Gastrocnemius medialis (tissue), 4 donors: ENCODE measurements around the gene DHPS. TPM values are rescaled to one million over a fixed set of nuclear protein-coding genes. Genes with fewer than 3 reads are reported as not detected.
"Not testable (repeated sequence)": the region's sequence is repeated elsewhere in the genome, so short reads cannot be mapped to it uniquely, and the experiment has no call there.

Source experiments
- ATAC-seq, 2 donors: fragments of 150-250 bp; one replicate each; pipeline ENCODE4 v1.9.1; 2016
- DNase-seq, 2 donors: peaks; one replicate each; pipeline ENCODE4 v3.0.0-alpha.2; 2019
- H3K27ac ChIP-seq, 4 donors: fragments of 200-600 bp; sonication (generic); 1 replicate in 1 of 4; 2 replicates in 3 of 4; pipeline ENCODE4 v1.5.1; 2016 to 2018; ENCODE audit warnings: mild to moderate bottlenecking in 2 of 4, moderate library complexity in 1 of 4
- H3K27me3 ChIP-seq, 3 donors: fragments of 200-600 bp; sonication (generic) in 2 of 3; 1 replicate in 1 of 3; 2 replicates in 2 of 3; pipeline versions ENCODE4 v1.5.1 to v1.6.0; 2016 to 2019; ENCODE audit warnings: mild to moderate bottlenecking in 1 of 3, moderate library complexity in 1 of 3
- H3K36me3 ChIP-seq, 2 donors: fragments of 200-600 bp; sonication (generic) in 1 of 2; one replicate each; pipeline ENCODE4 v1.5.1; 2017 to 2018
- H3K4me1 ChIP-seq, 2 donors: fragments of 200-600 bp; sonication (generic) in 1 of 2; one replicate each; pipeline ENCODE4 v1.5.1; 2016 to 2017; ENCODE audit warnings: mild to moderate bottlenecking in 2 of 2
- H3K4me3 ChIP-seq, 4 donors: fragments of 200-600 bp; sonication (generic) in 3 of 4; 1 replicate in 1 of 4; 2 replicates in 3 of 4; pipeline ENCODE4 v1.5.1; 2016 to 2019; ENCODE audit warnings: mild to moderate bottlenecking in 2 of 4
- H3K9me3 ChIP-seq, 3 donors: fragments of 200-600 bp; sonication (generic) in 2 of 3; 1 replicate in 1 of 3; 2 replicates in 2 of 3; pipeline ENCODE4 v1.5.1; 2016 to 2019
- POLR2A ChIP-seq, 2 donors: fragments of 450-650 bp; IDR thresholded peaks; one replicate each; pipeline ENCODE4 v1.6.1; 2017; ENCODE audit warnings: antibody characterized with exemption in 2 of 2, mild to moderate bottlenecking in 2 of 2, moderate library complexity in 2 of 2
- in situ Hi-C, 4 donors: fragments of 200-750 bp; cut with MboI; loops; one replicate each; pipeline versions ENCODE4 v1.15.0 to v1.8.0; 2017; ENCODE audit warnings: low sequenced_read_pairs in 4 of 4
- intact Hi-C: fragments of 100-400 bp; cut with DNase I; formaldehyde crosslinking; loops from one replicate; pipeline ENCODE4 v1.15.1; 2023; ENCODE audit warnings: low total_unique reads
- total RNA-seq, 4 donors: library from RNA; depleted of rRNA; stranded (reverse); fragments of >200 nt; gene quantifications; one replicate each; pipeline versions ENCODE4 v1.1.0 to v1.2.3, GENCODE V29; 2016
- TF ChIP-seq, protein P1 (sequence below), 5 experiments: fragments of 450-650 bp in 3 of 5; fragments of 200-600 bp in 2 of 5; sonication (generic) in 2 of 5; IDR thresholded peaks in 4 of 5; conservative IDR thresholded peaks in 1 of 5; 1 replicate in 4 of 5; 2 replicates in 1 of 5; pipeline ENCODE4 v1.5.1; 2016 to 2019; ENCODE audit warnings: antibody characterized with exemption in 5 of 5, mild to moderate bottlenecking in 3 of 5, moderate library complexity in 3 of 5

Gene DHPS
- total RNA-seq, 4 donors from 2014 or later, result 115 to 184 (median 127) TPM

DNA sequence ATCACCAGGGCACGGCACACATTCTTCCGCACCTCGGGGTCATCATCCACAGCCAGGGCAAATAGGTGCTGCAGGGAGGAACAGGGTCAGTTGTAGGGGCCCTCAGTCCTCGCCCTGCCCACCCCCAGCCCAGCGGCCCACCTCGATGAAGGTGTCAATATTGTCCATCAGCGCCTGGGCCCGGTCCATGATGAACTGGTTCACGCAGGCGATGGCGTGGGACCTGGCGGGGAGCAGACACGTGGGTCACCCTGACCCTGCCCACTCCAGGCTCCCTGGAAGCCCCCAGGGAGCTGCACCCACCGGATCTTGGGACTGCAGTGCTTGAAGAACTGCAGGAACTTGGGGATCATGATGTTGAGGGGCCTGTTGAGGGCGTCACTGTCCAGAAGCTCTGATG, 33.4 kb upstream of the DHPS start:
- TF ChIP-seq POLR2A (IDR thresholded peaks at IDR 0.05), result no peak
- TF ChIP-seq, protein P1, sequence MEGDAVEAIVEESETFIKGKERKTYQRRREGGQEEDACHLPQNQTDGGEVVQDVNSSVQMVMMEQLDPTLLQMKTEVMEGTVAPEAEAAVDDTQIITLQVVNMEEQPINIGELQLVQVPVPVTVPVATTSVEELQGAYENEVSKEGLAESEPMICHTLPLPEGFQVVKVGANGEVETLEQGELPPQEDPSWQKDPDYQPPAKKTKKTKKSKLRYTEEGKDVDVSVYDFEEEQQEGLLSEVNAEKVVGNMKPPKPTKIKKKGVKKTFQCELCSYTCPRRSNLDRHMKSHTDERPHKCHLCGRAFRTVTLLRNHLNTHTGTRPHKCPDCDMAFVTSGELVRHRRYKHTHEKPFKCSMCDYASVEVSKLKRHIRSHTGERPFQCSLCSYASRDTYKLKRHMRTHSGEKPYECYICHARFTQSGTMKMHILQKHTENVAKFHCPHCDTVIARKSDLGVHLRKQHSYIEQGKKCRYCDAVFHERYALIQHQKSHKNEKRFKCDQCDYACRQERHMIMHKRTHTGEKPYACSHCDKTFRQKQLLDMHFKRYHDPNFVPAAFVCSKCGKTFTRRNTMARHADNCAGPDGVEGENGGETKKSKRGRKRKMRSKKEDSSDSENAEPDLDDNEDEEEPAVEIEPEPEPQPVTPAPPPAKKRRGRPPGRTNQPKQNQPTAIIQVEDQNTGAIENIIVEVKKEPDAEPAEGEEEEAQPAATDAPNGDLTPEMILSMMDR (IDR thresholded peaks at IDR 0.05 in 4 of 5, conservative IDR thresholded peaks at IDR 0.05 in 1 of 5), result no peak
- H3K27ac ChIP-seq, result no peak overlapping the region
- in situ Hi-C loops, result no loop called here
- no peak overlapping the region for H3K4me3 ChIP-seq
- peaks cover 2 to 6% of the 10 kb centered on the region in 2 donors for H3K4me1 ChIP-seq
- H3K9me3 ChIP-seq, result no peaks in the 10 kb centered on the region
- peaks cover 0 to 81% of the 10 kb centered on the region in 2 donors for H3K36me3 ChIP-seq
- intact Hi-C loops, result no loop called here
- no peaks in the 10 kb centered on the region for H3K27me3 ChIP-seq
- no peak for DNase-seq
- no peak for ATAC-seq

DNA sequence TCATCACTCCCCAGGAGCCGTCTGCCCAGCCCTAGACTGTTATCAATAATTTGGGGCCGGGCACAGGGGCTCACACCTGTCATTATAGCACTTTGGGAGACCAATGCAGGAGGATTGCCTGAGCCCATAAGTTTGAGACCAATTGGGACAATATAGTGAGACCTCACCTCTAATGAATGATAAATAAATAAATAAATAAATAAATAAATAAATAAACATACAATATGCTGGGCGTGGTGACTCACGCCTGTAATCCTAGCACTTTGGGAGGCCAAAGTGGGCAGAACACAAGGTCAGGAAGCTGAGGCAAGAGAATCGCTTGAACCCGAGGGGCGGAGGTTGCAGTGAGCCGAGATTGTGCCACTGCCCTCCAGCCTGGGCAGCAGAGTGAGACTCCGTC, 31.6 kb upstream of the DHPS start:
- H3K4me1 ChIP-seq, ATAC-seq, H3K9me3 ChIP-seq, DNase-seq, H3K27ac ChIP-seq, H3K27me3 ChIP-seq, in situ Hi-C loops, H3K4me3 ChIP-seq: not testable (repeated sequence)
- peaks cover 0 to 92% of the 10 kb centered on the region in 2 donors for H3K36me3 ChIP-seq
- intact Hi-C loops, result loop anchor here (5.0 kb wide), 1 partner anchor 44 kb away; no protein-coding TSS in a partner anchor

DNA sequence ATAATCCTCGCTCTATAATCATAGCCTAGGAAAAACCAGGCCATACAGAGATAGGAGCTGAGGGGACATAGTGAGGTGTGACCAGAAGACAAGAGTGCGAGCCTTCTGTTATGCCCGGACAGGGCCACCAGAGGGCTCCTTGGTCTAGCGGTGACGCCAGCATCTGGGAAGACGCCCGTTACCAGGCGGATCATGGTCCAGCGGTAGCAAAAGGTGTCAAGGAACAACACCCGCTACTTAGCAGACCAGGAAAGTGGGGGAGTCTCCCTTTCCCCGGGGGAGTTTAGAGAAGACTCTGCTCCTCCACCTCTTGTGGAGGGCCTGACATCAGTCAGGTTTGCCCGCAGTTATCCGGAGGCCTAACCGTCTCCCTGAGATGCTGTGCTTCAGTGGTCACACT, 30.4 kb upstream of the DHPS start:
- H3K4me1 ChIP-seq, H3K4me3 ChIP-seq, H3K27me3 ChIP-seq, H3K9me3 ChIP-seq, in situ Hi-C loops, ATAC-seq, H3K27ac ChIP-seq: not testable (repeated sequence)
- intact Hi-C loops, result loop anchor here (5.0 kb wide), 1 partner anchor 45 kb away; no protein-coding TSS in a partner anchor
- TF ChIP-seq, protein P1 (IDR thresholded peaks at IDR 0.05 in 4 of 5, conservative IDR thresholded peaks at IDR 0.05 in 1 of 5), result peak in 4 of 5 experiments; percentile 7 to 42 (median 30)
- H3K36me3 ChIP-seq, result peaks cover 0 to 91% of the 10 kb centered on the region in 2 donors
- DNase-seq, result peak in 1 of 2 donors; percentile 51

DNA sequence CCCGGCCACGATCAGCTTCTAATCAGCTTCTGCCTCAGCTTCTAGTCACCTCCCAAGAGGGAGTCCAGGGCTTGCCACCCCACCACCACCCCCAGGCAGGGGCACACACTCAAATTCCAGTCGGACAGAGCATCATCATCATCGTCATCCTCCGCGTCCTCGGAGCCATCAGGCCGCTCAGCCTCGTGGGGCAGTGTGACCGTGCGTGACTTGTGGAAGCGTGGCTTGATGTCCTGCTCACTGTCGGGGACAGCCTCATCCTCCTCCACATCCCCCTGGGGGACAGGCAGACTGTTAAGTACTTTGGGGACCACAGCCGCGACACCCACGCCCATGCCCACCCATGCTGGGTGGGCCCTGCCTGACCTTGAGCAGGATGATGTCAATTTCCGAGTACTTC, 29.5 kb upstream of the DHPS start:
- DNase-seq, result no peak
- in situ Hi-C loops, result no loop called here
- no peak overlapping the region for H3K27ac ChIP-seq
- peaks cover 0 to 92% of the 10 kb centered on the region in 2 donors for H3K36me3 ChIP-seq
- H3K4me3 ChIP-seq, result no peak overlapping the region
- intact Hi-C loops, result loop anchor here (5.0 kb wide), 1 partner anchor 46 kb away; no protein-coding TSS in a partner anchor
- no peak for ATAC-seq
- no peaks in the 10 kb centered on the region for H3K4me1 ChIP-seq
- no peaks in the 10 kb centered on the region for H3K9me3 ChIP-seq
- TF ChIP-seq, protein P1 (IDR thresholded peaks at IDR 0.05 in 4 of 5, conservative IDR thresholded peaks at IDR 0.05 in 1 of 5), result no peak
- TF ChIP-seq POLR2A (IDR thresholded peaks at IDR 0.05), result no peak
- no peaks in the 10 kb centered on the region for H3K27me3 ChIP-seq

- H3K4me1 ChIP-seq, result no peaks in the 10 kb centered on the region
- H3K36me3 ChIP-seq, result peaks cover 0 to 94% of the 10 kb centered on the region in 2 donors
- H3K27ac ChIP-seq, result no peak overlapping the region
- no peak for DNase-seq
- H3K4me3 ChIP-seq, result no peak overlapping the region
- no peak for ATAC-seq
- in situ Hi-C loops (no loop called here), intact Hi-C loops (no loop called here)
- no peaks in the 10 kb centered on the region for H3K9me3 ChIP-seq
- TF ChIP-seq POLR2A (IDR thresholded peaks at IDR 0.05), result no peak
- TF ChIP-seq, protein P1 (IDR thresholded peaks at IDR 0.05 in 4 of 5, conservative IDR thresholded peaks at IDR 0.05 in 1 of 5), result no peak
- H3K27me3 ChIP-seq, result no peaks in the 10 kb centered on the region
Measured at GRCh38 chr19:12708641-12709040, 27.0 kb upstream of the DHPS start.
